CD4-positive, alpha-beta T cell treated with Interleukin-6 at 100 ng/mL for 8 hours (primary cell): ENCODE data around the gene GALNT16.
"Not testable (repeated sequence)": the region's sequence is repeated elsewhere in the genome, so short reads cannot be mapped to it uniquely, and the experiment has no call there.

Experiments used
- DNase-seq: peaks from one replicate; pipeline ENCODE4 v3.0.0-alpha.2; 2020; ENCODE audit warnings: mixed read lengths, low spot score

The GALNT16 gene

GRCh38 chr14:69259527-69260189, at the start of gene GALNT16:
Gene GALNT16, plus strand, starts transcription at chr14:69260158. Its CDS starts 133 bp downstream, at chr14:69260291.
- DNase-seq: no peak

GRCh38 chr14:69214393-69214792, 45.6 kb upstream of the GALNT16 start:
- no peak for DNase-seq

GRCh38 chr14:69217663-69218062, 42.3 kb upstream of the GALNT16 start:
- not testable (repeated sequence) for DNase-seq

- DNase-seq: no peak
Observed at GRCh38 chr14:69224946-69225345, 35.0 kb upstream of the GALNT16 start.

GRCh38 chr14:69226178-69226577, 33.8 kb upstream of the GALNT16 start:
- DNase-seq: no peak

- no peak for DNase-seq
Observed at GRCh38 chr14:69226736-69227135, 33.2 kb upstream of the GALNT16 start.

GRCh38 chr14:69231486-69231885, 28.5 kb upstream of the GALNT16 start:
- no peak for DNase-seq

- DNase-seq: no peak
Observed at GRCh38 chr14:69232388-69232787, 27.6 kb upstream of the GALNT16 start.

GRCh38 chr14:69234106-69234505, 25.9 kb upstream of the GALNT16 start:
- no peak for DNase-seq

- no peak for DNase-seq
Observed at GRCh38 chr14:69235708-69236107, 24.2 kb upstream of the GALNT16 start.

- DNase-seq: no peak
Observed at GRCh38 chr14:69237142-69237541, 22.8 kb upstream of the GALNT16 start.

GRCh38 chr14:69237584-69237983, 22.4 kb upstream of the GALNT16 start:
- DNase-seq: no peak

GRCh38 chr14:69238883-69239282, 21.1 kb upstream of the GALNT16 start:
- no peak for DNase-seq

GRCh38 chr14:69240527-69241173, 19.3 kb upstream of the GALNT16 start:
- DNase-seq: no peak

GRCh38 chr14:69241577-69241976, 18.4 kb upstream of the GALNT16 start:
- DNase-seq: no peak

GRCh38 chr14:69242311-69243224, 17.4 kb upstream of the GALNT16 start:
- DNase-seq: peak; percentile 31

- DNase-seq: no peak
Observed at GRCh38 chr14:69244946-69245345, 15.0 kb upstream of the GALNT16 start.

- no peak for DNase-seq
Observed at GRCh38 chr14:69246331-69246730, 13.6 kb upstream of the GALNT16 start.

- no peak for DNase-seq
Observed at GRCh38 chr14:69247676-69248440, 12.1 kb upstream of the GALNT16 start.

- no peak for DNase-seq
Observed at GRCh38 chr14:69249603-69250002, 10.4 kb upstream of the GALNT16 start.

GRCh38 chr14:69252851-69253250, 7.1 kb upstream of the GALNT16 start:
- no peak for DNase-seq

GRCh38 chr14:69259168-69259526, 811 bp upstream of the GALNT16 start:
- no peak for DNase-seq
